Activated naive CD4-positive, alpha-beta T cell (primary cell): ENCODE results near the gene AURKA.
"Not testable (repeated sequence)": the region's sequence is repeated elsewhere in the genome, so short reads cannot be mapped to it uniquely, and the experiment has no call there.

Source experiments
- DNase-seq, 4 experiments: peaks; one replicate each; lab custom pipeline; 2025; lab: John Stamatoyannopoulos, UW

The AURKA gene

DNA sequence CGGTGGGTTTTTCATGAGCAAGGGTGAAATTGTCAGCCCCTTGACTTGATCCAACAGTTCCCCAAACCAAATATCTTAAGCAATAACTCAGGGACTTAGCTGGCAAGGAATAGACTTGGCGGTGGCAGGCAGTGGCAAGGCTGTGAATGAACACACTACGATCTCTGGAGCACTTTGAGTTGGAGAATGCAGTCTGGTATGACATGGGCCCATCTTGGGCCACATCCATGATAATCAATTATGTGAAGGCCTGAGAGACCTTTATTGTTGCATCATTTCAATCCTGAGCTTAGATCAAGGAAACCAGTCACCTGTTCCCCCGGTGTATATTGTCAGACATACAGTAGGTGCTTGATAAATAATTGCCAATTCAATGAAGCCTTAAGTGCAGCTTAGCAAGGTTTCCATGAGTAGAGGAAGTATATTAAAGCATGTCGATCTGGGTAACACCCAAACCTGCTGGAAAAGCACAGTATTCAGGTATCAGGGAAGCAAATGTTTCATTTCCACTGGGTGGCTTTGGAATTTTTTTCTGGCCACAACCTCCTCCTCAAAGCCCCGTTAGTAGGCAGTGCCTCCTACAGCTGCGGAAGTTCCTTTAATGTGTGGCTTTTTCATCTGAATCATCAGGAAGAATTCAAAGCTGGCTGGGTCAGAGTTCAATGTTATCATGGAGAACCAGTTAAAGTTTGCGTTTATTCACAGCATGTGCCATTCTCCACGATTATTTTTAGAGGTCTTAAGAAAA lies 30.2 kb upstream of the AURKA start:
- DNase-seq, result no peak

DNA sequence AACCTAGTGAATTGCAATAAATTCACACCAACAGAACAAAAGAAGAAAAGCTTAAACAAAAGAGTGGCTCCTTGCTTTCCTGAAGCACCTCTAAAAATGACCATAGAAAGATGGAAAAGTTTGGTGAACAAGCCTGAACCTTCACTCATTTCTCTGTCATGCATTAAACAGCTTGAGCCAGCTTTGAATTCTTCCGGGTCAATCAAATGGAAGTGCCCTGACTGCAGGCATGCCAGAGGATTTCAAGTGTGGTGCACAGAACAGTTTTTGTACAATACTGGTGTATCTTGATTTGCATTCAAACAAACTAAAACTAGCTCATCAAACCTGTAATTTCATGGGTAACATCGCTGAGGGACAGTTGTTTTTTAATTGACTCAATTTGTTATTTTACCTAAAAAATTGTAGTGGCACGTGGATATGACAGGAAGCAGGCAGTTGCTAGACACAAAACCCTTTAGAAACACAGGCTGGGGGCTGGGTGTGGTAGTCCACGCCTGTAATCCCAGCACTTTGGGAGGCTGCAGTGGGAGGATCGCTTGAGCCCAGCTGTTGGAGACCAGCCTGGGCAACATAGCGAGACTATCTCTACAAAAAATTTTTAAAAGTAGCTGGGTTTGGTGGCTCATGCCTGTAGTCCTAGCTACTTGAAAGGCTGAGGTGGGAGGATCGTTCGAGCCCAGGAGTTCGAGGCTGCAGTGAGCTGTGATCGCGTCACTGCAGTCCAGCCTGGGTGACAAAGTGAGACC lies 29.1 kb upstream of the AURKA start:
- no peak for DNase-seq

DNA sequence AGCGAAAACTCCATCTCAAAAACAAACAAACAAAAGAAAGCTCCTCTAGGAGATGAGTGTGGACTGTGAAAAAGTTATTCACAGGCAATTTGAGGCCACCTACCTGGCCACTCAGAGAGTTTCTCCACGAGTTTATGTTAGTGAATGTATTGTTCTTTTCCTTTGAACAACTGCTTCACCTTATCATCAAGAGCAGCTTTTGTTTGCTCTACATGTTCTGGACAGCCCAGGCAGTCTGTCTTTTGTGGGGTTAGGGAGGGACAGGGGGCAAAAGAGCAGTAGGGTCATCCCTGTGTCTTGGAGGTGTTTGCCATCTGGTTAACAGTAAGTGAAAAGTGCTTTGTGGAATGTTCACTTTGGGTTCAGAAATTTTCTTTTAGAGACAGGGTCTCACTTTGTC lies 28.0 kb upstream of the AURKA start:
- no peak for DNase-seq

DNA sequence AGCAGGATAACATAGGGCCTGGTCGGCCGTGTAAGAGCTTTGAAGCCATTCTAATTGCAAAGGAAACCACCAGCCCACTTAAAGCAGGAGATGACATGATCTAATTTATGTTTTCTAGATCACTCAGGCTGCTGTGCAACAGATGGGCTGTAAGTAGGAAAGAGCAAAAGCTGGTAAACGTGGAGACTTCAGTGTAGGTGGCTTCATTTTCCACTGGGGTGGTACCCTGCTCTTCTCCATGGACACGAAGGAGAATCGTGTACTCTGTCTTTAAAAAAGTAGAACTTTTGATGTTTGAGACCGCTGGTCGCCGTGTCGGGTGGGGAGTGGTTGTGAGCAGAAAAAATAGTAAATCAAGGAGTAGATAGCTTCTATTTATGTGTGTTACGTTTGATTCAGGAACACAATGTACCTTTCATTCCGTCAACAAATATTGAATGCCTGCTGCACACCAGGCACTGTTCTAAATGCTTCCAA lies 26.4 kb upstream of the AURKA start:
- no peak for DNase-seq

DNA sequence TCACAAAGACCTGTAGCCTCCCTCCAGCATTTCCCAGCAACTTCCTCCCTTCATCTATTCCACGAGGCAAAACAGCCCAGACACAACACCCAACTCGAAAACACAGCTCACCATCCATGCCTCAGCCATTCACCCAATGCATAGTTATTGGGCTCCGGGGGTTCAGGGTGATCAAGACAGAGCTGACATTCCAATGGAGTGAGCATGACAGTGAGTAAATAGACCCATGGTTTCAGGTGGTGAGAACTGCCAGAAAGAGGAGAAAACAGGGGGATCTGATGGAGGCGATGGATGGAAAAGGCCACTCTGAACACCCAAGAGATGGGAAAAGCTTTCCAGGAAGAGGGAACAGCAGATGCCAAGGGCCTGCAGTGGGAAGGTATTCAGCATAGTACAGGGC lies 25.9 kb upstream of the AURKA start:
- DNase-seq, result no peak

DNA sequence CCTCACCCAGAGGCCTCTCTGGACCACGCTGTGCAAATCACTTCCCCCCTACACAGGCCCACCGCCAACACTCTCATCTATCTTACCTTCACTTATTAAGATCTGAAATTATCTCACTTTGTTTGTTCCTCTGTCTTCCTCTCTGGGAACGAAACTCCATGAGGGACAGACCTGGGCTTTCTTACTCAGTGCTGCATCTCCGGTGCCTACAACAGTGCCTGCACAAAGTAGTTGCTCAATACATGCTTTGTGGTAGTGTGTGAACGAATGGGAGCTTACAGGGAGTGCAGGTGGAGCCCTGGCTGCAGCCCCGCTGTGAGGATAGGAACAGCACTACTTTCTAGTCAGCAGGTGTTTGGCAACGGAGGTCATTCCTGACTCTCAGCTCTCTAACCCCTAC lies 25.4 kb upstream of the AURKA start:
- DNase-seq, result no peak

DNA sequence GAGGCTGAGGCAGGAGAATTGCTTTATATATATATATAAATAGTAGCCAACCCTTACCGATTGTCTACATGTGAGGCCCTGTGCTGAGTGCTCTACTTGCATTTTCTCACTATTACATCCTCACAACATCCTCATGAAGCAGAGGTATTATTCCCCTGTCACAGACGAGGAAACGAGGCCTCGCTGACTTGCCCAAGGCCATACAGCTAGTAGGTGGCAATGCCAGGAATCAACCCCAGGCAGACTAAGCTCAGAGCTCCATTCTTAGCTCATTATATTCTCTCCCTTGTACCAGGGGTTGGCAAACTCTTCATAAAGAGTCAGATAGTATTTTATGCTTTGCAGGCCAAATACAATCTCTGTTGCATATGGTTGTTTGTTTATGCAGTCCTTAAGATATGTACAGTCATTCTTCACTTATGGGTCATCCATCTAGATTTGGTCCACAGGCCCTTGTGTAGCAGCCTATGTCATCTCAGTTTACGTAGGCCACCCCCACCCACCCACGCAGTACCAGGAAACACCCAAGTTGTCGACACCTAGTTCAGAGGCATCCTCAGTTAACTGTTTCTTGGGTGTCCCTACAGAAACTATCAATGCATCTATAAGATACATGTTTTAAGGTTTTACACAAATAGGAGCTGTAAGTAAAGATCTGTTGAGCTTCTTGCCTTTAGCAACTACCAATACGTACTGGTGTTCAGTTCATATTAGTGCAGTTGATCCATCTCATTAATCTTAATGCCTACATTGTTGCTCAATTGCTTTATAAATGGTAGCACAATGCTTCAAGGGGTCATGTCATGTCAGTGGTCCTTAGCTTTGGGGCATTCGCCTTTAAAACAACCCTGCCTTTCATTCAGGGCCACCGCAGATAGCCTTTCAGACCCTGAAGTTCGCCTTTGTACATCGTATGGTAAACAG lies 23.1 kb upstream of the AURKA start:
- peak in 1 of 4 experiments; percentile 15 for DNase-seq

DNA sequence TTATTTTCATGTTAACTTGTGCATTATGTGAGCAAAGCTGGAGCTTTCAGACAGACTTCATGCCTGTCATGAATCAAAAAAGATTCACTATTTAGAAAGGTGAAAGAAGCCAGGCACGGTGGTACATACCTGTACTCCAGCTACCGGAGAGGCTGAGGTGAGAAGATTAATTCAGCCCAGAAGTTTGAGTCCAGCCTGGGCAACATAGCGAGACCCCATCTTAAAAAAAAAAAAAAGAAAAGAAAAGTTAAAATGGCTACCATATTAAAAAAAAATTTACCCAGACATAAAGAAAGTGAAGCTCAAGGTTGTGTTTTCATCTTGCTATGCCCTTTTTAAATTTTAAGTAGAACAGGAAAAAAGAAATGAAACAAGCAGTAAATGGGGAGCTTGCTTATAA lies 20.9 kb upstream of the AURKA start:
- DNase-seq, result no peak

DNA sequence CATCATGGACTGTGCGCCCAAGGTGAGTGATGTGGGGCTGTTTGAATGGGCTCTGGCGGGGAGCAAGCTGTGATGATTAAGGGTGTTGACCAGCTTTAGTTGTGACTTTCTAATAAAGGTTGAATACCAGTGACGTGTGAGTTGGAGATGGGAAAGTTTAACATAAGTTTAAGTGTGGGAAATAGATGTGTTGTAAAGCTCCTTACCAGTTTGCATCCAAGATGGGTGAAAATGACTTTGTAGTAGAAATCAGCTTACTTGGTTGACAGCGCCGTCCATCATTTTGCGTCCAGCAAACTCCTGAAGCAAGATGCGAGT lies 20.4 kb upstream of the AURKA start:
- peak in 1 of 4 experiments; percentile 9 for DNase-seq

DNA sequence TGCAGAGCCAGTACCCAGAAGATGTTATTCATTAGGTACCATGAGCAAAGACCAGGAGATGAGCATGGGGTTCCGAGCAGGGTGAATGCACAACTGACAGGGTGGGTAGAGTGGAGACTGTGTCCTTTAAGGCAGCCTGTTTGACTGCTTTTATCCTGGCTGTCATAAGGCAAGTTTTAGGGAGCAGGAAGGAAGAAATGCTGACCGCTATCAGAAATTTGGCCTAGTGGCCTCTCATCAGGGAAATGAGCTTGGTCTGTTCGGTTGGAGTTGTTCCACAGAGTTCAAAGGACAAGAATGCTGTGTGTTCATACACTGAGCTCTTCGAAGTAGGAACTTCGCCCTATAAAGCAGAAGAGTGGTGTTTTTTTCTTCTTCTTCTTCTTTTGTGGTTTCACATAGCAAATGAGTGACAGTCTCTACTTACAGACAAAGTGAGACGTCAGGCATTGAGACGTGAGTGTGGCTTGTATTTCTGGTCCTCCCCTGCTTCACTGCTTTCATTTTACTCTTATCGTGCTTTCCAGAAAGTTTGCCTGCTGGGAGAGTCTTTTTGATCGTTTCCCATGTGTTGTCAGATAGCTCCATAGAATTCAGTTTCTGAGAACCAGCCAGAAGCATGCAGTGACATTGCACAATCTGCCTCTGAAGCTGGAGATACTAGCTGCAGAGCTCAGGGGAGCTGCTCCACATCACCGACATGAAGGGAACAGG lies 19.9 kb upstream of the AURKA start, which contains the start of gene CASS4:
Gene CASS4 (plus strand): TSS at position 502 of the 714 bp plus-strand sequence. CDS start 199 bp downstream, at position 701.
- DNase-seq, result peak in 1 of 4 experiments; percentile 16

DNA sequence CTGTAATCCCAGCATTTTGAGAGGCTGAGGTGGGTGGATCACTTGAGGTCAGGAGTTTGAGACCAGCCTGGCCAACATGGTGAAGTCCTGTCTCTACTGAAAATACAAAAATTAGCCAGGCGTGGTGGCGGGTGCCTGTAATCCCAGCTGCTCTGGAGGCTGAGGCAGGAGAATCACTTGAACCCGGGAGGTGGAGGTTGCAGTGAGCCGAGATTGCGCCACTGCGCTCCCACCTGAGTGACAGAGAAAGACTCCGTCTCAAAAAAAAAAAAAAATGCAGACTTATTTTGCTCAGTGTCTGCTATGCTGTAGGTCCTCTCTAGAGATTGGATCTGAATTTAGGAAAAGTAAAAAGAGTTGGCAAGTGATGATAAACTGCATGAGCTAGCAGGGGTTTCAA lies 19.3 kb upstream of the AURKA start:
- DNase-seq, result not testable (repeated sequence)

DNA sequence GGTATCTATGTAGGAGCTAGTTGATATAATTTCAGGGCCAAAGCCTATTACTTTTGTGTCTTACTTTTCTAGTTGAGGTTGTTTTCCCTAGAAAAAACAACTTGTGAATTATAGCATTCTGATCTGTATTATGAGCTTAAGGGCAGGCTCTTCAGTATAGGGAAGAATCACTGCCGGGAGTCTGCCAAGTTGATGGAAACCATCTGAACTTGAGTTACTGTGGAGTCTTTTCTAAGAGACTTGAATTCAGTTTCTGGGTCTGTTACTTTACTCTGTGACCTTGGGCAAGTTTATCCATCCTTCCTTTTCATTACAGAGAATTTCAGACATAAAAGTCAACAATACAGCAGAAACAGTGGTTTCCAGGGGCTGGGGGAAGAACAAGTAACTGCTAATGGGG lies 17.9 kb upstream of the AURKA start:
- no peak for DNase-seq

DNA sequence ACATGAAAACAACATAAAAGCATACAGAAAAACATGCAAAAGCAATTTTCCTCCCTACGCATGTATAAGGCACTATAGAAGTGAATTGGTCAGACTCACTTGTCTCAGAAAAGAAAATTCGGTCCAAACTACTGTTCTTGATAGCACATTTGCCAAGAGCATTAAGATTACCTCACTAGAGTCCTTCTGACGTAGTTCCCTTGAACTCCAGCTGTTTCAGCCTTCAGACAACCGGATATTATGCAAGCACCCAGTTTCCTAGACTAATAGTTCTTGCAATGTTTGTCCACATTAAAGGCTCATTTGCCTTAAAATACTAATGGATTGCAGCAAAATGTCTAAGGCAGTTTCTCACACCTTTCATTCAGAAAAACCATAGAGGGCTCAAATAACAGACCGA lies 17.5 kb upstream of the AURKA start:
- DNase-seq, result no peak

DNA sequence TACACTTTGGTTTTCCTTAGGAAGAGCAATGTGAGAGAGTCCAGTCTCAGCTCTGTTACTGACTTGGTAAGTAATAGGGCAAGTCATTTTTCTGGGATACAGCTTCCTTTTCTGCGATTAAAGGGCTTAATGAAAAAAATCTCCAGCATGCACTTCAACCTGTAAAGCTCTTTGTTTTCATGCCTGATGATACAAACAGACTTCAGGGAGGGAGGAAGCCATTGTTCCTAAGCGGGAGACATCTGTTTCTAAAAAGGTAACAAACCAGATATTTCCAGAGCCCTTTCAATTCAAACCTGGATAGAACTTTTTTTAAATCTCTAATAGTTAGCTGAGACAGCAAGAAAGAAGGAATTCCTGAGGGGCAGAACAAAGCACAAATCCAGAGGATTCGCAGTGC lies 14.9 kb upstream of the AURKA start:
- DNase-seq, result no peak

DNA sequence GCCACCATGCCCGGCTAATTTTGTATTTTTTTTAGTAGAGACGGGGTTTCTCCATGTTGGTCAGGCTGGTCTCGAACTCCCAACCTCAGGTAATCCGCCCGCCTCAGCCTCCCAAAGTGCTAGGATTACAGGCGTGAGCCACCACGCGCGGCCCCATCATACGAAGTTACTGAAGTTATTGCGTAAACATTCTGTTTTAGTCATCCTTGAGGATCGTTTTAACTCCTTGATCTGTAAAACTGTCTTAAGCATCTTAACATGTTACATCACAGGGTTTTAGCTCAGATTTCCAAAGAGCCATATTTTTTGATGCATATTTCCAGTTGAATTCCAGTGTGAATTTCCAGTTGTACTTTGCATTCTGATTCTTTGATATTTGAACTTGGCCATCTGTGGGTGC lies 13.3 kb upstream of the AURKA start:
- not testable (repeated sequence) for DNase-seq

DNA sequence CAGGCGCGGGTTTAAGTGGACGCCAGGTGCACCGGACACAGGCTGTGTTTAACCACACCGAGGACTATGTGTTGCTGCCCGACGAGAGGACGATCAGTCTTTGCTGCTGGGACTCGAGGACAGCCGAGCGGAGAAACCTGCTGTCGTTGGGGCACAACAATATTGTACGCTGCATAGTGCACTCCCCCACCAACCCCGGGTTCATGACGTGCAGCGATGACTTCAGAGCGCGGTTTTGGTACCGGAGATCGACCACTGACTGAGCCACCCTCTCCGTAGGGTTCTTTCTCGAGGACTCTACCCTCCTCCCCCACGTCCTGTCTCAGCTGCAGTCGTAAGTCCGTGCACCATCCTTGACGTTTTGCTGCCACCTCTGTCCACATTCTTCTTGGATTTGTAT lies 11.4 kb upstream of the AURKA start:
- DNase-seq, result no peak

DNA sequence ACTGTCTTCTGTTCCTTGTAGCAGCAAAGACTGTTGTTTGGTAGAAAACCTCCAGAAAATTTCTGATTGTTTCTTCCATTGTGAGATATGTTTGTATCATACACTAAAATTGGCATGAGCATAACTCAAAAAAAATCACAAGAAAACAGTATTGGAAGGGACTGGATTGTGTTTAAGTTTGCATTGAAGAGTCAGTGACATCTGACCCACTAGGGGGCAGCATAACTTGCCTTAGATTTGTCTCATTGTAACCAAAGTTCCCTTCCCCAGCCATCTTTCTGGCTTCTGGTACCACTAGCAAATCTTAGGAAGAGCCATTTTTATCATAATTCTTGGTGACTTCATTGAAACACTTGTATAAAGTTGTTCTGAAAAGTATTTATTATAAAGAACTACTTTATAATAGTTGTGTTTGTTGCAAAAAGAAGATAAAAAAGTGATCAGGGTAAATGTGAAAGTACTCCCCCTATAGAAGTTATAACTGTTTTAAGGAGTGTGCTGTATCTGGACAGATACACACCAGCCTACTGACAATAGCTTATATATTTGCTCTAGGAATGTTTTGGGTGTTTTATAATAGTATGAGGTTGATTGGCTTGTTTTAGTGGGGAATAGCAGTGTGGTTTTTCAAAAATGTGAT lies 8.1 kb upstream of the AURKA start:
- peak in 3 of 4 experiments; percentile 9 to 48 (median 25) for DNase-seq

DNA sequence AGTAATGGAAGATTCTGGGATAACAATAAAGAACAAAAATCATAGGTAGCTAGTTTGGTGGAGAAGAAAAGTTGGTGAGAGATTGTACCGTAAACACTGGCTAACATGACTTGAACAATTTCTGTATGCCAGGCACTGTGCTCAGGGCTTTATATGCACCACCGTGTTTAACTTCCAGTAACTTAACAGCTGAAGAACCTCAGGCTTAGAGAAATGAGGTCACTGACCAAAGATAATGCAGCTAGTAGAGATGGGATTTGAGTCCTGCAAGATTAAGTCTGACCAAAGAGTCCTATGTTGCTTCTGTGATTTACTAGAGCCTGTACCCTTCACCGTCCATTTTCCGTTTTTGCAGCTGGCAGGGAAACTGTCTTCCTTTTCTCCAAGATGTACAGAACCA lies 3.2 kb upstream of the AURKA start:
- no peak for DNase-seq

DNA sequence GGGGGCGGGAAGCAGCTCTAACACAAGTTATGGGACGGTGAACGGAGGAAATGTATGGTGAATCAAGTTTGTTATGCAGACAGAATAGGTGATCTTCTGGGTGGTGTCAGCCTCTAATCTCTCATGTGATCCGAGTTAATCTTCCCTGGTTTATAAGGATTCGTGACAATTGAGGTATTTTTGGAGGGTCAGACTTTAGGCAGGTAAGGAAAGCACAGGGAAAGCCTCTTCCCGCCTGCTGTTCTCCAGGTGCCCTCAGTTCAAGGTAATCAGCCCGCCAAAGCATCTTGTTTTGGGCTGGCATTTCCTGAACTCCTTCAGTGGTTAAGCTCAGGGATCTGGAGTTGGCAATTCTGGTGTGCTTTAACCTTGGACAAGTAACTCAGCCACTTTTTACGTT lies 1.6 kb upstream of the AURKA start:
- DNase-seq, result no peak

DNA sequence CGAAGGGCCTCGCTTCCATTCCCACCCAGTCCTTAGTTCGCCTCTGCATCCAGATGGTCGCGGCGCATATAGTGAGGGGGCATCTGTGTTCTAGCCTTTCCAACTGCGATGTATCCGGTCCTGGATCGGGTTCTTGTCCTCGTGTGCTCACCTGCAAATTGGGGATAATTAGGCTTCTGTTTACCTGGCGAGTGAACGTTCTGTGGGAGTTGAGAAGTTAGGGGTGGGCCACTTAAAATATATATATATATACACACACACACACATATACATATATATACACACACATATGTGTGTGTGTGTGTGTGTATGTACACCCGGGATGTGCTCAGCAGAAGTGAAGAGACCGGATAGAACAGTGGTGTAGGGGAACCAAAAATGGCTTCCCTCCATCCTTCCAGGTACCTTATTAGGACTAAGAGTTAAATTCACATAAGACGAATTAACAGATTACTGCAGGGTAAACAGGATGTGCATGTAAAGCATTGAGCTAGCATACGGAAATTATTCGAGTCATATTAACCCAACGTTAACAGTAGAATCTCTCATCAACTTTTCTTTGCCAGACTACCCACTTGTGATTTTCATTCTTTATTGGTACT lies 967 bp upstream of the AURKA start:
- no peak for DNase-seq

DNA sequence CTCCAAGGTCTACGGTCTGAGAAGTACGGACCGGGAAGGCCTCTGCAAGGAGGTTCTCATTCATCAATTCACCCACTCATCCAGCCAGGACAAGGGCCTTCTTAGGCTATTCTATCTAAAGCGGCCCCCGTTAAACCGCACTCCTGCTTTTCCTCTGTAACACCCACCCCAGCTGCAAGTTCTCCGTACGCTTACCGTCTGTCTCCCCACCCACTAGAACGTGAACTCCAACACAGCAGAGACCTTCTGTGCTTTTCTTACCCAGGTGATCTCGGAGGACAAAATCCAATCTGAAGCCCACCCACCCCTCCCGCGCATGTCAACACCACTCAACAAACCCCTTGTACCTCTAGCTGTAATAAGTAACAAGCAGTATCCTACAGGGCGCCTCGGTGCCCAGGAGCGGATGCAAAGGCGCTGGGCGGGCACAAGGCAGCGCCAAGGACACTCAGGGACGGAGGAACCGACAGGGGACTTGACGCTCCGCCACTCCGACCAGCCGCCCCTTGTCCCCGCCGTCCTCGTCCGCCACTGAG lies 351 bp downstream of the AURKA start:
- no peak for DNase-seq
